Kidney (tissue), 14 donors: Measurements from ENCODE around the gene GNA15. TPM values are rescaled to one million over a fixed set of nuclear protein-coding genes. Genes with fewer than 3 reads are reported as not detected.
A peak's percentile ranks its signal among the peaks of the same experiment; 100 is the strongest.

Experiments
- DNase-seq, 5 donors: peaks; one replicate each; pipeline ENCODE4 v3.0.0-alpha.2; 2013 to 2020
- FAIRE-seq: peaks from 2 replicates; lab custom pipeline; 2012; peaks lifted over from hg19 to GRCh38; lab: Jason Lieb, UNC
- H3K27ac ChIP-seq, 2 donors: one replicate each; pipeline ENCODE4 v1.7.0; 2013; ENCODE audit warnings: low read depth in 2 of 2, low read length in 2 of 2, inconsistent platforms in 1 of 2
- H3K27me3 ChIP-seq: one replicate; pipeline ENCODE4 v1.7.1; 2013; ENCODE audit warnings: low read length, inconsistent platforms; ENCODE audit not compliant: control insufficient read depth, insufficient read depth
- H3K36me3 ChIP-seq, 3 donors: one replicate each; pipeline versions ENCODE4 v1.7.0 to v1.7.1; 2013; ENCODE audit warnings: low read length in 3 of 3, control low read depth in 1 of 3, inconsistent platforms in 1 of 3; ENCODE audit not compliant: insufficient read depth in 3 of 3, control insufficient read depth in 2 of 3
- H3K4me1 ChIP-seq, 3 donors: one replicate each; pipeline versions ENCODE4 v1.7.0 to v1.7.1; 2013; ENCODE audit warnings: low read length in 3 of 3, inconsistent platforms in 1 of 3, low read depth in 1 of 3; ENCODE audit not compliant: control insufficient read depth in 2 of 3, insufficient read depth in 2 of 3
- H3K4me3 ChIP-seq, 3 donors: one replicate each; pipeline versions ENCODE4 v1.7.0 to v1.8.1; 2013; ENCODE audit warnings: low read length in 3 of 3, control low read depth in 1 of 3, inconsistent platforms in 1 of 3
- H3K9ac ChIP-seq, 3 donors: one replicate each; pipeline versions ENCODE4 v1.7.0 to v1.7.1; 2013; ENCODE audit warnings: low read length in 3 of 3, control low read depth in 1 of 3, inconsistent platforms in 1 of 3
- H3K9me3 ChIP-seq, 3 donors: one replicate each; pipeline versions ENCODE4 v1.7.0 to v1.7.1; 2013; ENCODE audit warnings: low read length in 3 of 3, control low read depth in 1 of 3, inconsistent platforms in 1 of 3; ENCODE audit not compliant: control insufficient read depth in 2 of 3, insufficient read depth in 1 of 3
- intact Hi-C: fragments of 100-400 bp; cut with DNase I; formaldehyde crosslinking; loops from one replicate; pipeline ENCODE4 v1.11.1; 2022
- polyA plus RNA-seq: library from polyadenylated mRNA; stranded (reverse); fragments of 350-450 nt; fragmentation: Illumina TruSeq; extraction: RNeasy Lipid Tissue Mini Kit (QIAGEN cat#74804); gene quantifications from one replicate; pipeline ENCODE4 v1.2.3, GENCODE V29; 2014; ENCODE audit warnings: low read depth, low replicate concordance; ENCODE audit not compliant: insufficient read depth
- total RNA-seq: library from RNA; stranded (reverse); fragmentation: NEBNext Ultra II Directional; extraction: Animal tissue kit (Norgen Biotek cat#: 25700); gene quantifications from one replicate; pipeline ENCODE4 v1.2.1, GENCODE V29; 2021
- TF ChIP-seq, protein P1 (sequence below): IDR thresholded peaks from 3 replicates; pipeline ENCODE4 v1.5.1; 2012; ENCODE audit warnings: mild to moderate bottlenecking, moderate library complexity, borderline replicate concordance; ENCODE audit not compliant: insufficient read depth; ENCODE audit errors: extremely low read depth
- donor health status: control.
- donor health status: control.
- donor health status: control.
- donor health status: control.
- donor health status: control.
- donor health status: DM: yes; HTN: yes; CAD: no.
- donor health status: Normal renal cell carcinoma (clear cell type).

Gene GNA15
- total and polyA plus RNA-seq, 2 donors from 2014 or later, result 1.7 to 8.7 TPM

DNA sequence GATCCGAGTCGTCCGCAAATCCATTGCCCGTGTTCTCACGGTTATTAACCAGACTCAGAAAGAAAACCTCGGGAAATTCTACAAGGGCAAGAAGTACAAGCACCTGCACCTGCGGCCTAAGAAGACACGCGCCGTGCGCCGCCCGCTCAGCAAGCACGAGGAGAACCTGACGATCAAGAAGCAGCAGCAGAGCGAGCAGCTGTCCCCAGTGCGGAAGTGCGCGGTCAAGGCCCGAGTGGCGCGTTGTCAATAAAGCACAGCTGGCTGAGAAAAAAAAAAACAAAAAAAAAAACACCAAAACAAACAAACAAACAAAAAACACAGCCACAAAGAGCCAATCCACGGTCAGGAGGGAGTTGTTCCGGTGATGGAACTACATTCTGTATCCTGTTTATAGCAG lies 4.7 kb upstream of the GNA15 start:
- Histone ChIP-seq H3K9me3 (no peaks in the 10 kb centered on the region), H3K9ac (no peak overlapping the region), H3K4me3 (no peak overlapping the region), H3K36me3 (no peaks in the 10 kb centered on the region), H3K4me1 (no peaks in the 10 kb centered on the region), H3K27me3 (no peaks in the 10 kb centered on the region), H3K27ac (no peak overlapping the region)
- intact Hi-C loops, result no loop called here
- DNase-seq (no peak), FAIRE-seq (no peak)
- TF ChIP-seq, protein P1, sequence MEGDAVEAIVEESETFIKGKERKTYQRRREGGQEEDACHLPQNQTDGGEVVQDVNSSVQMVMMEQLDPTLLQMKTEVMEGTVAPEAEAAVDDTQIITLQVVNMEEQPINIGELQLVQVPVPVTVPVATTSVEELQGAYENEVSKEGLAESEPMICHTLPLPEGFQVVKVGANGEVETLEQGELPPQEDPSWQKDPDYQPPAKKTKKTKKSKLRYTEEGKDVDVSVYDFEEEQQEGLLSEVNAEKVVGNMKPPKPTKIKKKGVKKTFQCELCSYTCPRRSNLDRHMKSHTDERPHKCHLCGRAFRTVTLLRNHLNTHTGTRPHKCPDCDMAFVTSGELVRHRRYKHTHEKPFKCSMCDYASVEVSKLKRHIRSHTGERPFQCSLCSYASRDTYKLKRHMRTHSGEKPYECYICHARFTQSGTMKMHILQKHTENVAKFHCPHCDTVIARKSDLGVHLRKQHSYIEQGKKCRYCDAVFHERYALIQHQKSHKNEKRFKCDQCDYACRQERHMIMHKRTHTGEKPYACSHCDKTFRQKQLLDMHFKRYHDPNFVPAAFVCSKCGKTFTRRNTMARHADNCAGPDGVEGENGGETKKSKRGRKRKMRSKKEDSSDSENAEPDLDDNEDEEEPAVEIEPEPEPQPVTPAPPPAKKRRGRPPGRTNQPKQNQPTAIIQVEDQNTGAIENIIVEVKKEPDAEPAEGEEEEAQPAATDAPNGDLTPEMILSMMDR, result no peak

DNA sequence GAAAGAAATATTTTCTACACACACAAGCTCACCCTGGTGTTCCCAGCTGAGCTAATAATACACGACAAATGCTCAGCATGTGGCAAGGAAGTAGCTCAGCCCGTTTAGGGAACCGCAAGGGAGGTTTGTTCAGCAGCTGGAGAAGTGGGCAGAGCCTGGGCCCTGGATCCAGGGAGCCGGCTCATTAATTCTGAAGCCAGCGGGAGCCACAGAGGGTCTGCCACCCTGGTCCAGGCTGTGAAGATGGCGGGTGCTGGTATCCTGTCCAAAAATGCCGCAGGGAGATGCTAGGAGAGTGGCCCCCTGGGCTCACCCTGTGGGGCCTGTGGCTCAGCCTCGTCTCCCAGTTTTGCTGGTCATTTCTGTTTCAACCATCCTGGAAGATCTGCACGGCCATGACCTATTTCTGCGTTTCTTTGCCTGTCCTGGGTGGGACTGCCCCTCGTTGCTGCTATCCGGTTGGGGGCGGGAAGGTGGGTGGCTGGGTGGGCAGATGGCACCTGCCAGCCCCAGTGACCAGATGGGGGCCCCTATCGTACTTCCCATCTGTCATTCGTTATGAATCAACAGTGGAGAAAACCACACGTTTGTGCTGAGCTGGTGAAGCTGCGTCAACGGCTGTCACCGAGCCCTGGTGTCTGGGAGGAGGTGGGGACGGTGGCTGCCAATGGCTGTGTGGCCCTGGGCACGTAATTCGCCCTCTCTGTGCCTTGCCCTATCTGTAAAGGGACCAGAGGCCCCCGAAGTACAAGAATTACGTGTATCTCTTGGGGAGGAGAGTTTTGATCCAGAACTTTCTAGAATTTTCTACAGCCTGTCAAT lies 2.7 kb upstream of the GNA15 start:
- DNase-seq (peak in 3 of 5 donors; percentile 62 to 80 (median 71)), FAIRE-seq (no peak)
- Histone ChIP-seq H3K9me3 (no peaks in the 10 kb centered on the region), H3K27ac (no peak overlapping the region), H3K36me3 (no peaks in the 10 kb centered on the region), H3K4me3 (no peak overlapping the region), H3K4me1 (no peaks in the 10 kb centered on the region), H3K27me3 (no peaks in the 10 kb centered on the region), H3K9ac (no peak overlapping the region)
- intact Hi-C loops, result no loop called here
- TF ChIP-seq, protein P1, result no peak

DNA sequence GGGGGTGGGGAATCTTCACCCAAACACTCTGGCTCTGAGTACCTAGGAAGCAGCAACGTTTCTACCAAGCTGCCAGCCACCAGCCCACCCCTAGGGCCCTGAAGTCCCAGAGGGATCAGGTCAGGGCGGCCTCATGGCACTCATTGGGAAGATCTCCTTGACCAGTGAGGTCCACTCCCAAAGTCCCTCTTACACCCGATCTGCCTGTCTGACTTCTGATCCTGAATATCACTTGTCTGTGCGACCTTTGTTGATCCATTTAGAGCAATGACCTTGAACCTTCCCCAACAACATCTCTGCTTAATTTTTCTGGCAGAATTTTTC lies 2.1 kb upstream of the GNA15 start:
- TF ChIP-seq, protein P1, result no peak
- no peak overlapping the region for H3K9ac ChIP-seq
- H3K27ac ChIP-seq, result no peak overlapping the region
- DNase-seq (no peak), FAIRE-seq (no peak)
- no peaks in the 10 kb centered on the region for H3K4me1 ChIP-seq
- intact Hi-C loops, result no loop called here
- no peak overlapping the region for H3K4me3 ChIP-seq
- no peaks in the 10 kb centered on the region for H3K27me3 ChIP-seq
- no peaks in the 10 kb centered on the region for H3K9me3 ChIP-seq
- no peaks in the 10 kb centered on the region for H3K36me3 ChIP-seq
